ENCODE results near the gene OR4C6.

The OR4C6 gene

GRCh38 chr11:55714982-55715888, 53.2 kb downstream of the OR4C6 start:
- Histone ChIP-seq H3K4me1 (ENCODE audit: control insufficient read depth, insufficient read depth, low read length) (no peaks in the 10 kb centered on the region), H3K27ac (ENCODE audit: extremely low read depth, low read depth, low read length) (no peak overlapping the region), H3K4me3 (ENCODE audit: low read depth, low read length) (no peak overlapping the region), H3K9me3 (ENCODE audit: control insufficient read depth, insufficient read depth, low read depth, low read length) (no peaks in the 10 kb centered on the region), H3K36me3 (ENCODE audit: control insufficient read depth in 2 of 2, insufficient read depth in 1 of 2, low read length in 2 of 2) (no peaks in the 10 kb centered on the region)
- CTCF ChIA-PET = interaction anchor here (1.2 kb wide), 2 partner anchors 8 to 1064 kb away, joined by 3 read pairs; no protein-coding TSS in a partner anchor
- no peak for TF ChIP-seq KLF9 (tag by site-specific recombination; IDR thresholded peaks at IDR 0.05; ENCODE audit: low read depth)
- no peak for TF ChIP-seq ZBTB44 (tag by site-specific recombination; IDR thresholded peaks at IDR 0.05)
- no peak for TF ChIP-seq ZNF544 (tag by site-specific recombination; IDR thresholded peaks at IDR 0.05)
- POLR2A ChIA-PET = no interaction called here
